ENCODE data around the gene PDE4D.
"Not testable (repeated sequence)": the region's sequence is repeated elsewhere in the genome, so short reads cannot be mapped to it uniquely, and the experiment has no call there.

PDE4D gene

DNA sequence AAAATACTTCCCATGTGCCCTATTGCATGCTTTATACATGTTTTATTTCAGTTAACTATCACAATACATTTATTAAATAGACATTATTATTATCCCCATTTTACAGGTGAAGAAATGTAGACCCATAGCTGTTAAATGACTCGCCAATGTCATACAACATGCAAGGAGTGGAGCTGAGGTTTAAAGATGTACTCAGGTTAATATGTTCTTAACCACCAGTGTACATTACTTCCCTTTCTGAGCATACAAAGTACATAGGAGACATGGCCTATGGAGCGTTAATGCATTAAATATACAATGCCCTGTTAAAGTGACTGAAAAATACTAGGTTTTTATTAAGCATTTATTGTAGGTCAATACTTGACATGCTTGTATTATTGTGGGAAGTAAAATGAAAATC, 407.0 kb downstream of the PDE4D start:
- DNase-seq (ENCODE audit: low read depth in 4 of 4, low spot score in 1 of 4): no peak

DNA sequence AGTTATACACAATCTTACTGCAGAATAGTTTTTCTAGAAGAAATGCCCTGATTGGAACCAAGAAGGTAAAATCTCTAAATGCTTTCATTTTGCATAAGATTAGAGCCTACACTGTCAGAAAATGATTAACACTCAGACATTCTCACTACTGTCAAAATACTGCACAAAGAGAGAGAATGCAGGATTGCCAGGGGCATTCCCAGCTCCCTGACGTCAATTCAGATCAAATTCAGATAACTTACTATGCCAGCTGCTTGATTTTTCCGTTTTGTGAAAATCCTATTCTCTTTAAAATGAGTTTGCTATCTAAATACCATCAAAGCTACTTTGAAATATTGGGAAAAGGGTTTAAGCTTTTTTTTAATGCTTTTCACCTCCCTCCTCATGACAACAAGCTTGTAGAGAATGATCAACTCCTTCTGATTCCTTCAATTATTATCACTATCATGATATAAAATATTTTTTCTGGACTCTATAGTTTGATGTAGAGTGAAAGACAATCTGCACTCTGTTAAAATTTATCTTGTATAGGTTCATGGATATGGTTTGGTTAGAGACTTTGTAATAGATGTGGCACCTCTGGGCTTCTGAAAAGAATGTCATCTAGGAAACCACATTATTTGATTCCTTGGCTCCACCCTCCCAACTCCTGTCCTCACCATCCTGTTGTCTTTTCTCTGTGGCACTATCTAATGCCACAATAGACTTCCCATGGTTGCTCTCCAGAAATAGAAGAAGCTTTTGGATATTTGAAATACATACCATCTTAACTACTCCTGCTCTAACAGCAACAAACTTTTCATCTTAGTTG, 407.7 kb downstream of the PDE4D start:
- no peak for DNase-seq (ENCODE audit: low read depth in 4 of 4, low spot score in 1 of 4)

DNA sequence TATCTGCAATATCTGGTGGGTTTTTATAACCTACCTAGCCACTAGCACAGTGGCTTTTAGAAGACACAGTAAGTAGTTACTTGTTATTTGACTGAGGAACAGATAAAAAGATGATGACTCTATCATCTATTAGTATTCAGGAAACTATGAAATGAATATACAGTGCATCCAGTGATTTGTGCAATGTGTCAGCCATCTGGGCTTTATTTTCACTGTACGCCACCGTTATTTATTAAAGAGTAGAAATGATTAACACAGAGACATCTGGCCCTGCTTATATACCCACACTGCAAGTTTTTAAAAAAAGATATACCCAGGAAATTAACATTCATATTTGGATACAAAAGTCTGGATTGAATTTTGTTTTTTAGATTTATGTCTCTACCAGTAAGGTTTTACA, 408.4 kb downstream of the PDE4D start:
- DNase-seq (ENCODE audit: low read depth in 4 of 4, low spot score in 1 of 4): no peak

DNA sequence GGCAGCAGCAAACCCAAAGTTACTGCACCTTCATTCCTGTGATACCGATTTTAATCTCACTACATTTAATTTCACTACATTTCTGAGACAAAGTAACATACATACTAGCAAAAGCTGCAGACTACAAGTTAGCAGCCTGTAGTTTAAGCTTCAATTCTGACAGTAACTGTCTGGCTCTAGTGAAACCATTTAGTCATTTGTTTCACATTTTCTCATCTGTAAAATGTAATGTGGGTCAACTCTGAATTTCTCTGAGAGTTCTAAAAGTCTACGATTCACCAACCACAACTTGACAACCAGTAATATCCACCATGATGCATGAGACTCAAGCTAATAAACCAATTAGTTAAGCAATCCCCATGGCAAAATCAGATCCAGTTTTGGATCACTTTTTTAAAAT, 408.9 kb downstream of the PDE4D start:
- DNase-seq (ENCODE audit: low read depth in 4 of 4, low spot score in 1 of 4): no peak

DNA sequence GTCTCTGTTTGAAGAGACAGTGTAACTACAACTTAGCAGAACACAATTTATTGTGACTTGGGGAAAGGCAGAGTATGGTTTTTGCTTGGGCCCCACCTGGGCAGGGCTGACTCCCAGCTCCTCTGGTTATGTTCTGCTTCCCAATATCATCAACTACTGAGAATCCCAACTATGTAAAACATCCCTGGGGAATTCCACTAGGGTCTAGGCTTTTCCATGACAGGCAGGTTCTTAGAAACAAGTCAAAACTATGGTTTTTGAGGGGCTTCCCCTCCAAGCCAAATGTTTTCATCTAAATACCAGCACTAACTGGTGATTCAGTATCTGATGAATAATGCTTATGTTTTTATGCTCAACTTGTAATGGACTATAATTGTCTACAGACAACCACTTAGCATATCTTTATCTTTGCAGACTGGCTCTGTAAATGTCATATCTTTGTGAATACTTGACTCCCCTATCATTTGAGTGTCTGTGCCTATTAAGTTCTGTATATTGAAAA, 409.5 kb downstream of the PDE4D start:
- no peak for DNase-seq (ENCODE audit: low read depth in 4 of 4, low spot score in 1 of 4)

DNA sequence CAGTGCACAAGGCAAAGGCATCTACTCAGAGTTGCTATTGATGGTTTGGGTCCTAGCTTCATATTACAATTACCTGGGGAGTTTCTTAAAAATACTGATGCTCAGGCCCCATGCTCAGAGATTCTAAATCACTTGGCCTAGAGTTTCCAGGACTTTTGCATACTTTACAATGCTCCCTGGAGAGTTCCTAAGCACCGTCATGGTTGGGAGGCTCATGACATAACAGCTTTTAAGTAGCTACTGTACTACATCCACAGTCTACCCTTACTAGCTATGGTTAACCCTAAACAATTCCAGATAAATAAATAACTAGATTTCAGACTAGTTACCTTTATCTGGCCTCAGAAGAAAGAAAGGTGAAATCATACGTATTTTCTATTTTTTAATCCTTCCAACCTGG, 414.4 kb downstream of the PDE4D start:
- DNase-seq (ENCODE audit: low read depth in 4 of 4, low spot score in 1 of 4): no peak

DNA sequence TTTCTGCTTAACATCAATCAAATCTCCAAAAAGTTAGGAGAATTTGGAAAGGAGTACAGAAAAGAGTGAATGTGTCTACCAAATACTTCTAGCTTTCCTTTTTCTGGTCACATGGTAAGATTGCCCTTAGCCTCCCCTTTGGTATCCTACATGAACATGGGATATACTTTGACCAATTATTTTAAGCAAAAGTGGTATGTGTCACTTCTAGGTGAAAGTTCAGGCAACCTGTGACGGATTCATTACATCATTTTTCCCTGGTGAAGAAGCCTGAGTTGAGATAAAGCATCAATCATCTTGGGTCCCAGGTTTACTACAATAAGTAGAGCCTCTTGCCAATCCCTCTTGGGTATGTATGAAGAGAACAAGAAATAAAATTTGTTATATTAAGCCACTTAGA, 419.2 kb downstream of the PDE4D start:
- DNase-seq (ENCODE audit: low read depth in 4 of 4, low spot score in 1 of 4): no peak

DNA sequence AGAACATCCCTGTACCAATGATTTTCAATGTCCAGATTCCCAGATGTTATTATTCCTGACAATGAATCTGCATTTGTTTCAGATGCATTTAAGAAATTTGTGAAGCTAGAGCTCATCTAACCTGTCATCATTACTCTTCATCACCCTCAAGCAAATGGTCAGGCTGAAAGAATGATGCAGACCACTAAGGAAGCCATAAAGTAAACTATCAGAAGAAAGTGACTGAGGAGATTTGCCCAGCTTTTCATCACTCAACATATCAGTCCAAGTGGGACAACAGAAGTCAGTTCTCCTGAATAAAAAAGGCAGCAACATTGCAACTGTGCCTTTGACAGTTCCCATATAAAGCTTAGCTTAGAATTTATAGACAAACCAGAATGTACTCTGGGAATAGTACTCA, 419.9 kb downstream of the PDE4D start:
- no peak for DNase-seq (ENCODE audit: low read depth in 4 of 4, low spot score in 1 of 4)

DNA sequence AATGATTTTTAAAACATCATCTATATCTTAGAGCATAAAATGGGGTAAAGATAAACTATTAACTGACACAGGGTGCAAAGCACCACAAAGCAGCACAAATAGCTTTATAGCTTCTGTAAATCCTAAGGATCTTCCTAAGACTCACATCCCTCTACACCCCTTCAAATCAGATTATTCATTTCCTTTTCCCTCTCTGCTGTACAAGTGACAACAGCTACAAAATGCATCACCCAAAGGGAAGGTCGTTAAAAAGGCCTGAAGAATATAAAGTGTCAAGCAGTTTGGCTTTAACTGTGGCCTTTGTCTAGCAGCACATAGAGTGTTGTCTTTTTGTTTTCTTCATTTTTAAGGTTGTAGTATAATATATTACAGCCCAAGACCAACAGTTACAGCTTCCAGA, 422.1 kb downstream of the PDE4D start:
- no peak for DNase-seq (ENCODE audit: low read depth in 4 of 4, low spot score in 1 of 4)

DNA sequence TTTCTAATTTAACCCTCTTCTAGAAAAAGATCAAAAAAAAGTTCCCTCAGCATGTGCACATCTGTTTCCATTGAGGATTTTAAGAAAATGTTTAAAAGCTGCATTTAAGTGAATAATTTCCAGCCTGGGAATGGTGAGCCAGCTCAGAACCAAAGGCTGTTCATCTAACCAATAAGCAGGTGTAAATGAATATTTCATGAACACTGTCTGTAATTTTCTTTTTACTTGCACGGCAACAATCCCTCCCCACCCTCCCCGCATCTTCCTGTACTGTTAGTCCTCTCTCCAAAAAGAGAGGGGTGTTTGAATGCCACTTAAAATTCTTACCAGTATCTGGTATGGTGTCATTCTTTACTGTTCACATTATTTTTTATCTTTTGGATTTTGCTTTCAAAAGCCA, 425.6 kb downstream of the PDE4D start:
- no peak for DNase-seq (ENCODE audit: low read depth in 4 of 4, low spot score in 1 of 4)

DNA sequence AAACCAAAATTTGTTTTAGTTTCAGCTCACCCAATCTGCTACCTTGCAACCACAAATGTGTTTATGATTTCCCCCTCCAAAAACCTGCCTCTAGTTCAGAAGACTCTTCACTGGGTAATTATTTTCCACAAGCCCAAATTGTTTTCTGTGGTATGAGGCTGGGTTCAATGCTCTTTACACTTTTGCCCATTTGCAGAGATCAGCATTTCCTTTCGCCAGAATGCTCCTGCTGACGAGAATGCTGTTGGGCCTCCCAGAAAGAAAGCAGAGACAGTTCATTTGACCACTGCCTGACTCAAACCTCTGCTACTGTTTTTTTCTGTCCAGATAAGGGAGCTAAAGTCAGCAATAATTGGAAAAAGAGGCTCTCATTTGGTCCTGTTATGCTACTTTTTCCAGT, 427.3 kb downstream of the PDE4D start:
- no peak for DNase-seq (ENCODE audit: low read depth in 4 of 4, low spot score in 1 of 4)

DNA sequence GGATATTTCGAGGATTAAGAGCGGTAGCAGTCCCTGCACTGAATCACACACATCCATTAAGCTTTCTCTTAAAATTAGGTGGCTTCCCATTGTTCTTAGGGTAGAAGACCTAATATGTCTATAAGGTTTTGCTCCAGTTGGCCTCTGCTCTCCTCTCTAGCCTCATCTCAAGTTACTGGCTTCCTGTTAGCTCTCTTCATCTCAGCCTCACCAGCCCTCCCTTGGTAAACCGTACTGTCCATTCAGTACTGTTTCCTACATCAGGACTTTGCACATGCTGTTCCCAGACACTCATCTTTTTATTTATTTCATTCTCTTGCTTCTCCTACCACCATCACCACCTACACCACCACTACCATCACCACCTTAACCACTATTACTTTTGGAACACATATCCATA, 428.6 kb downstream of the PDE4D start:
- DNase-seq (ENCODE audit: low read depth in 4 of 4, low spot score in 1 of 4): no peak

DNA sequence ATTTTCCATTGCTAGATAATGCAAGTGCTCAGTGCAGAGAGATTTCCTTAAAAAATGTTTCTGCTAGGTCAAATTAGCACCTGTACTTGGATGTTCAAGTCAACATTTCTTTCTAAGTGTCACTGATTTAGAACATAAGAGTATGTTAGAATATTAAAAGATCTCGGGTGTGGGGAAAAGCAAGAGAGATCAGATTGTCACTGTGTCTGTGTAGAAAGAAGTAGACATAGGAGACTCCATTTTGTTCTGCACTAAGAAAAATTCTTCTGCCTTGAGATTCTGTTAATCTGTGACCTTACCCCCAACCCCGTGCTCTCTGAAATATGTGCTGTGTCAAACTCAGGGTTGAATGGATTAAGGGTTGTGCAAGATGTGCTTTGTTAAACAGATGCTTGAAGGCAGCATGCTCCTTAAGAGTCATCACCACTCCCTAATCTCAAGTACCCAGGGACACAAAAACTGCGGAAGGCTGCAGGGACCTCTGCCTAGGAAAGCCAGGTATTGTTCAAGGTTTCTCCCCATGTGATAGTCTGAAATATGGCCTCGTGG, 429.8 kb downstream of the PDE4D start:
- DNase-seq (ENCODE audit: low read depth in 4 of 4, low spot score in 1 of 4): not testable (repeated sequence)

DNA sequence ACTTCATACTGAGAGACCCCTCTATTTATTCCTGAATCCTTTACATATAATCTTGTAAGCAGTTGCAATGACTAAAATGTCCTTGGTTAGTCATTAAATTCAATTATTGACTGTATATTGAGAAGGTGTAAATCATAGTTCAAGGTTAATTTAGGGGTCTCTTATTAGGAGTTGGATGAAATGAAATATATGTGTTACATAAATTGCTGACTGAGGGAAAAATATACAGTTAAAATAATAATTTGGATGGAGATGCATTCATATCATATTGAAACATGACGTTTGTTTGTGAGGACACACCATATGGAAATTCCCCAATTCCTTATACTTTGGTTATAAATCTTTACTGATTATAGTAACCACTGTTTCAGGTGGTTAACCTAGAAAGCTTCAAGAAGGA, 430.6 kb downstream of the PDE4D start:
- no peak for DNase-seq (ENCODE audit: low read depth in 4 of 4, low spot score in 1 of 4)

DNA sequence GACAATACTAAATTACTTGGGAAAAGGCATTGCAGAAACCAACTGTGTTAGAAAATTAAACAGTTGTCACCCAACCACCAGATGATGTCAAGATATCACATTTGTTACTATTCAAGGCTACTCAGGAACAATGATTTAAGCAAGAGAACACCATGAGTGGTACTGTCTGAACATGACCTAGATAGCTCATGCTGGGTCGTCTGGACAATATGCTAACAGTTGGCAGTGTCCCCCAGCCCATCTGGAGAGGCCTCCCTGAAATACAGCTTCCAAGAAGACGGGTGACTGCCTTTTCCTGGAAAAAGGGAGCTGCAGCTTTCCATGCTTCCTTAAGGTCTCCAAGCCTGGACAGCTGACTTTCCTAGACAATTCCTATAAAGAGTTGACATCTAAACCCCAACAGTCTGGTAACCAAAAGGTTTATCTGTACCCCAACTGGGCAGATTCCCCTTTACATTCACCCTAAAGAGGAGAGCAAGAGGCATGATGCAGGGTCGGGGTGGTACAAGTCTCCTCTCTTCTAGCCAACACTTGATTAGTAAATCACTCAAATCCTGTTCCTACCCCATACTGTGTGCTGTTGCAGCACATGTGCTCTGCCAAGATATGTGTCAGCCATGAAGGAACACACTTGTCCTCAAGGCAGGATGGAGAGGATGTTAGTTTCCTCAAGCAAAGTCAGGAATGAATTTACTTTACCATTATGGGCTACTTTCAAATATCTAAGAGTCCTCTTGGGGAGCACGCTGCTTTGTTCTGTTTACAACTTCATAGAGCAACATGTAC, 433.0 kb downstream of the PDE4D start:
- no peak for DNase-seq (ENCODE audit: low read depth in 4 of 4, low spot score in 1 of 4)

DNA sequence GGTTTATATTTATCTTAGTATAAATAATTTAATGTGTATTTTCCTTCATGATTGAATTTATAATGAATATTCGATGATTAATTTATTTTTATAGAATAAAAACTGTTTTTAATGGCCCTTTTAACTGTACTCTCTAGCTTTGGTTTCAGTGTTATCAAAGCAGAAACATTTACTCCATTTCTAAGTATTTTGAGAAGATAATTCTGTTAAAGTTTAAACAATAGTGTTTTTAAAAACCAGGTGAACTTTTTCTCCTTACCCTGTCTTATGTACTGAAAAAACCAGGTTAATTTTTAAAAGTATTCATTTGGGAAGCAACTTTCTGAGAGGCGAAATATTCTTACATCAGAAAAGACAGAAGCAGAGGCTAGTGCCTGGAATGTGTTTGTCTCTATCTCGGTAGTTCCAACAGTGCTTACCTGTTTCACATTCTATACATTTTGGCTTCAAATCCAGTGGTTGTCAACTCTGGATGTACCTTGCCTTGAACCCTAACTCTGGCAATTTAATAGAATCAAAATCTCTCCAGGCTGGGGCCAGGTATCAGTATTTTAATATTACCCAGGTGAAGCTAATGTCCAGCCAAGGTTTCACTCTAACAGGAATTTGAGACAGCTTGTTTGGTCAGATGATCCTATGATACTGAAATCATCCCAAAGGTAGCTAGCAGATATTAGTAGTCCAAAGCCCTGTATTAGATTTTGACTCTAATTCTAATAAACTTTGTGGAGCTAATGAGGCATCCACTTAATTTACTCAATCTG, 434.4 kb downstream of the PDE4D start:
- DNase-seq (ENCODE audit: low read depth in 4 of 4, low spot score in 1 of 4): no peak

DNA sequence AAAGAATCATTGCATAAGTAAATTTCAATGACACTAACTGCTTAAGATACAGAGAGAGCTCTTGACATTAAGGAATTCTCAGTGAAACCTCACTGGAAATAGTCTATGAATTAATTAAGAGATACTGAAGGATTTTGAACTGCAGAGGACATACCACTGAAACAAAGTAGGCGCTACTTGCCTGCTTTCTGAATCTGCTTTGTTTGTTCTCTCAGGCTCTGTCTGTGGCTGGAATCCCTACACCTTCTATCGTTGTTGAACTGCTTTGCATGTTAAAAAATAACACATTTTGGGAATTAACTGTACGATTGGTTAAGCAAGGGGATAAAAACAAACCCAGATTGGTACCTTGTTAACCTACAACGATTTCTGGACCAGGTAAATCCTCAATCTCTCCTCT, 435.2 kb downstream of the PDE4D start:
- no peak for DNase-seq (ENCODE audit: low read depth in 4 of 4, low spot score in 1 of 4)

DNA sequence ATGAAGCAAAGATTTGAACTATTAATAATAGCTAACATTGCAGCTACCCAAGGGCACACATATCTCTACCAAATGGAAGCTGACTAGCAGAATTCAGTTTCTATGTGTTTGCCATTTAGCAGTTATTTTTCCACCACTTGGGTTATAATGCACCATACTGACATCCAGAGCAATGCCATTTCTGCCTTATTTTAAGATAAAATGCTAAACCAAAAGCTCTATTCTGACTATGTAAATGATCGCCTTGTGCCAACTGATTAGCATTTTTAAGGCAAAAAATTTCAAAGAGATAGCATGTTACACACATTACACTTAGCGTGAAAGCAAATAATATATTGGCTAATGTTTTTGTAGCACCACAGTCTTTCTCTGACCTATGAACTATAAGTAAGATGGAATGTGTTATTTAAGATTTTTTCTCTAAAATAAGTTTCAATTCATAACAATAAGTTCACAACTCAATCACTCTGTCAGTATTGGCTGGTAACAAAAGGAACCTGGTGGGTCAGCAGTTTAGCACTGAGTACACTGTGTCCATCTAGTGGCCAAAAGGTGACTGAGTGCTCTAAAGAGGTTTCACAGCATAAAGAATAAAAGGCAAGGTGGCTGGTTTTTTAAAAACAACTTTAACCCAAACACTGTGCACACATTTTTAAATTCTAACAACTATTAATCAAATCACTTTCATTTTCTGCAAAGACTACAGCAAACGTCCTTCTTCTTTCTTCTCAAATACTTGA, 443.5 kb downstream of the PDE4D start:
- no peak for DNase-seq (ENCODE audit: low read depth in 4 of 4, low spot score in 1 of 4)

DNA sequence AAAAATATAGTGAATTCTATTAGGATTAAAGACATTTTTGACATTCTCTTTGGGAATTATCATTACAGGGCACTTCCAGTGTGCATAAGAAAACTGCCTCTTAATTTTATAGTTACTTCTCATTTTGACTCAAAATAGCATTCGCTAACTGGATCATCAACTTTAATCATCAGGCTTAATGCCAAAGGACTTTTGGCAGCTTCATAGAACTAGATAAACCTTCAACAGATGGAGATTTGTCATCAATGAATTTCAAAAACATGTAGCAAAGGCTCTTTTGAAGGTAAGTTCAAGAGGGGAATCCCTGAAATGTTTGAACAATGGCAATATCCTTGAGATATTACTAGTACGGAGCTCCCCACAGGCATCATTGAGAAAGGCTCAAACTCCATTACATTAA, 447.2 kb downstream of the PDE4D start:
- DNase-seq (ENCODE audit: low read depth in 4 of 4, low spot score in 1 of 4): no peak

DNA sequence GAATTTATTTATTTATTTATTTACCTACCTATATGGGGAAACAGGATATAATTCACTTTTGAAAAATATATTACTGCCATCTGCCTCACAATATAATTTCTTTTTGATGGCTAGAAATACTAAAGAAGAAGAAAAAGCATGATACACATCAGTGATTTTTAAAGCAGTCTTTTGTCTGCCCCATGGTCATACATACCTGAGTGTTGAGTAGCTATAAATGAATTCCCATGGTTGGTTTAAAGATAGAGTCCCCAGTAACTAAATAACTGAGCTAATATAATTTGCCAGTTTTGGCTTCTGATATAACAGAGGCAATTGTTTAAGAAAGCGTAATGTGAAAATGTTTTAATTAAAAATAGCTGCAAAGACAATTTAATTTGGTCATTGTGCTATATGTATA, 447.8 kb downstream of the PDE4D start:
- no peak for DNase-seq (ENCODE audit: low read depth in 4 of 4, low spot score in 1 of 4)

DNA sequence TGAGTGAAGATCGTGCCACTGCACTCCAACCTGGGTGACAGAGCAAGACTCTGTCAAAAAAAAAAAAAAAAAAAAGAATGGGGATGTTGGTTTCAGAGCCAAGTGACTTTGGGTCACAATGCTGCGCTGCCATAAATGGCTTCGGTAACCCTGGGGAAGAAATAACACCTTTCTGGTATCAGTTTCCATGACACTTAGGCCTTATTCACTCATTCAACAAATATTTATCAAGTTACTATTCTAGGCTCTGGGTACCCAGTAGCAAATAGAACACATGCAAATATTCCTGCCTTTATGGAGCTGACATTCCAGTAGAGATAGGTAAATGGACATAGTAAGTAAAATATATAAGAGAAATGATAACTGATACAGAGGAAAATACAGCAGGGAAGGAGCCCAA, 454.2 kb downstream of the PDE4D start:
- DNase-seq (ENCODE audit: low read depth in 4 of 4, low spot score in 1 of 4): no peak
